ENCODE data around the gene DNAH11. TPM values are rescaled to one million over a fixed set of nuclear protein-coding genes. Genes with fewer than 3 reads are reported as not detected.

DNAH11 gene
- total RNA-seq, 1 experiment from 2014 or later, result 0.54 TPM

GRCh38 chr7:21608465-21608864, 65.6 kb downstream of the DNAH11 start:
- CTCF ChIA-PET, result no interaction called here
- Histone ChIP-seq H3K4me3 (ENCODE audit: low read depth, low read length, poor library complexity, severe bottlenecking) (no peak overlapping the region), H3K4me1 (ENCODE audit: insufficient read depth, low read length, poor library complexity, severe bottlenecking) (no peaks in the 10 kb centered on the region), H3K9me3 (ENCODE audit: low read depth, low read length, poor library complexity, severe bottlenecking) (no peaks in the 10 kb centered on the region), H3K27me3 (replicated peaks; ENCODE audit: insufficient read depth, low read depth, low read length, poor library complexity) (peaks cover 69% of the 10 kb centered on the region), H3K36me3 (ENCODE audit: insufficient read depth, low read length, poor library complexity, severe bottlenecking) (no peaks in the 10 kb centered on the region), H3K27ac (ENCODE audit: low read depth, low read length, poor library complexity, severe bottlenecking) (no peak overlapping the region)
- no peak for DNase-seq (ENCODE audit: low spot score)
- intact Hi-C loops (cut with micrococcal nuclease; ENCODE audit: unreplicated experiment), result no loop called here
- TF ChIP-seq, protein P1, sequence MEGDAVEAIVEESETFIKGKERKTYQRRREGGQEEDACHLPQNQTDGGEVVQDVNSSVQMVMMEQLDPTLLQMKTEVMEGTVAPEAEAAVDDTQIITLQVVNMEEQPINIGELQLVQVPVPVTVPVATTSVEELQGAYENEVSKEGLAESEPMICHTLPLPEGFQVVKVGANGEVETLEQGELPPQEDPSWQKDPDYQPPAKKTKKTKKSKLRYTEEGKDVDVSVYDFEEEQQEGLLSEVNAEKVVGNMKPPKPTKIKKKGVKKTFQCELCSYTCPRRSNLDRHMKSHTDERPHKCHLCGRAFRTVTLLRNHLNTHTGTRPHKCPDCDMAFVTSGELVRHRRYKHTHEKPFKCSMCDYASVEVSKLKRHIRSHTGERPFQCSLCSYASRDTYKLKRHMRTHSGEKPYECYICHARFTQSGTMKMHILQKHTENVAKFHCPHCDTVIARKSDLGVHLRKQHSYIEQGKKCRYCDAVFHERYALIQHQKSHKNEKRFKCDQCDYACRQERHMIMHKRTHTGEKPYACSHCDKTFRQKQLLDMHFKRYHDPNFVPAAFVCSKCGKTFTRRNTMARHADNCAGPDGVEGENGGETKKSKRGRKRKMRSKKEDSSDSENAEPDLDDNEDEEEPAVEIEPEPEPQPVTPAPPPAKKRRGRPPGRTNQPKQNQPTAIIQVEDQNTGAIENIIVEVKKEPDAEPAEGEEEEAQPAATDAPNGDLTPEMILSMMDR (conservative IDR thresholded peaks at IDR 0.05; ENCODE audit: low read depth, low read length), result no peak
- no peak for TF ChIP-seq EZH2 (IDR thresholded peaks at IDR 0.05; ENCODE audit: borderline replicate concordance, low read depth, low read length, poor library complexity, severe bottlenecking)
- POLR2A ChIA-PET (ENCODE audit: low non-redundant PET), result no interaction called here
- no TSS peak for BruUV-seq (replicated peaks)

DNA sequence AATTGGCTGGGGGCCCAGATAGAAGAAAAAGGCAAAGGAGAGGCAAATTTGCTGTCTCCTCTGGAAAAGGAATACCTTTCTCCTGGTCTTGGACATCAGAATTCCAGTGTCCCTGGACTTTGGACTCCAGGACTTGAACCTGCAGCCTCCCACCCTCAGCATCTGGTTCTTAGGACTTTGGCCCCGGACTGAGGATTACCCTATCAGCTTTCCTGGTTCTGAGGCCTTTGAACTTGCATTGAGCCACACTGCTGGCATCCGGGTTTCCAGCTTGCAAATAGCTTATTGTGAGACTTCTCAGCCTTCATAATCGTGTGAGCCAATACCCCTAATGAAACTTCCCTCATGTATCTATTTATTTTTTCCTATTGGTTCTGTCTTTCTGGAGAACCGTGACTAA, 68.3 kb downstream of the DNAH11 start:
- TF ChIP-seq, protein P1 (conservative IDR thresholded peaks at IDR 0.05; ENCODE audit: low read depth, low read length), result no peak
- no peak for TF ChIP-seq EZH2 (IDR thresholded peaks at IDR 0.05; ENCODE audit: borderline replicate concordance, low read depth, low read length, poor library complexity, severe bottlenecking)
- no TSS peak for BruUV-seq (replicated peaks)

DNA sequence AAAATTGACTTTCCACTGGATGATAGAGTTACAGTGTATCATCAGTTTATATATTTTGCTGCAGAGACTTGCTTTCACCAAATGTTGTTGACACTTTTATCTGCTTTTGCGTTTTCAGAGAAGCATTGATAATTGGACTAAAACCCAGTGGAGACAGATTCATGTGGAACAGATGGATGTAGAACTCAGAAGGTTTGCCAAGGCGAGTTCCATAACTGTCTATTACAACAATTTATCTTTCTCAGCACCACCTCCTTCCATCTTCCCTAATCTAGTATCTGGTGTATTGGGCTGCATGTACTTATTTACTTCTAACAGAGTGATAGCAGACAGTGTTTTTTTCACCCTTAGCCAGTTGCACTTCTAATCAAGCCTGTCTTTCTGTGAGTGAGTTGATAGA, 73.3 kb downstream of the DNAH11 start:
- intact Hi-C loops (cut with micrococcal nuclease; ENCODE audit: unreplicated experiment), result no loop called here
- peaks cover 68% of the 10 kb centered on the region for H3K27me3 ChIP-seq (replicated peaks; ENCODE audit: insufficient read depth, low read depth, low read length, poor library complexity)
- no peak overlapping the region for H3K27ac ChIP-seq (ENCODE audit: low read depth, low read length, poor library complexity, severe bottlenecking)
- H3K36me3 ChIP-seq (ENCODE audit: insufficient read depth, low read length, poor library complexity, severe bottlenecking), result no peaks in the 10 kb centered on the region
- TF ChIP-seq, protein P1 (conservative IDR thresholded peaks at IDR 0.05; ENCODE audit: low read depth, low read length), result no peak
- no peak for TF ChIP-seq EZH2 (IDR thresholded peaks at IDR 0.05; ENCODE audit: borderline replicate concordance, low read depth, low read length, poor library complexity, severe bottlenecking)
- ChIA-PET CTCF (no interaction called here), POLR2A (ENCODE audit: low non-redundant PET) (no interaction called here)
- no TSS peak for BruUV-seq (replicated peaks)
- no peaks in the 10 kb centered on the region for H3K9me3 ChIP-seq (ENCODE audit: low read depth, low read length, poor library complexity, severe bottlenecking)
- no peak for DNase-seq (ENCODE audit: low spot score)
- no peaks in the 10 kb centered on the region for H3K4me1 ChIP-seq (ENCODE audit: insufficient read depth, low read length, poor library complexity, severe bottlenecking)
- no peak overlapping the region for H3K4me3 ChIP-seq (ENCODE audit: low read depth, low read length, poor library complexity, severe bottlenecking)

More for the DNA sequence above, 68.3 kb downstream of the DNAH11 start:
- no peak overlapping the region for H3K27ac ChIP-seq (ENCODE audit: low read depth, low read length, poor library complexity, severe bottlenecking)
- H3K36me3 ChIP-seq (ENCODE audit: insufficient read depth, low read length, poor library complexity, severe bottlenecking), result no peaks in the 10 kb centered on the region
- no peaks in the 10 kb centered on the region for H3K4me1 ChIP-seq (ENCODE audit: insufficient read depth, low read length, poor library complexity, severe bottlenecking)
- no peak overlapping the region for H3K4me3 ChIP-seq (ENCODE audit: low read depth, low read length, poor library complexity, severe bottlenecking)
- ChIA-PET POLR2A (ENCODE audit: low non-redundant PET) (no interaction called here), CTCF (no interaction called here)
- peaks cover 70% of the 10 kb centered on the region for H3K27me3 ChIP-seq (replicated peaks; ENCODE audit: insufficient read depth, low read depth, low read length, poor library complexity)
- DNase-seq (ENCODE audit: low spot score), result no peak
- intact Hi-C loops (cut with micrococcal nuclease; ENCODE audit: unreplicated experiment), result no loop called here
- no peaks in the 10 kb centered on the region for H3K9me3 ChIP-seq (ENCODE audit: low read depth, low read length, poor library complexity, severe bottlenecking)
